ENCODE results near the gene MAGEA1. TPM values are rescaled to one million over a fixed set of nuclear protein-coding genes. Genes with fewer than 3 reads are reported as not detected.

MAGEA1 gene
- total RNA-seq, 1 donor from 2014 or later = not detected

DNA sequence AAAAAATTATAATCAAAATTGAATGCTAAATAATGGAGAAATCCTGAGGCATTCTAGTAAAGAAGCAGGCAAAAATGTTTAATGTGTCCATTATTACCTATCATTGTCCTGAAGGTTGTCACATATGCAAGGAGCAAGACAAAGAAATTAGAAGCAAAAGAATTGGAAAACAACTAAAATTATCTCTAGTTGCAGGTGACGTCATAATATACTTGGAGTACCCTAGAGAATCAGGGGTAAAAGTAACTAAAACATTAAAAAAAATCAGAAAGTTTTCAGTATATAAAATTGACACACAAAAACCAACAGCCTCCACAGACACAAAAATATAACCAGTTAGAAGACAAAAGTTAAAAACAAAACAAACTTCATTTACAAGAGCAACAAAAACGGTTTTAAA is 21.4 kb downstream of the MAGEA1 start:
- H3K9me3 Mint-ChIP-seq = no peaks in the 10 kb centered on the region
- no peaks in the 10 kb centered on the region for H3K4me1 Mint-ChIP-seq
- H3K27me3 Mint-ChIP-seq = peaks cover 8% of the 10 kb centered on the region
- POLR2A ChIA-PET = no interaction called here
- ATAC-seq (ENCODE audit: low read depth) = no peak
- no peak overlapping the region for H3K27ac Mint-ChIP-seq
- H3K36me3 Mint-ChIP-seq (ENCODE audit: low read depth) = no peaks in the 10 kb centered on the region
- CTCF ChIA-PET = no interaction called here
- TF ChIP-seq, protein P1, sequence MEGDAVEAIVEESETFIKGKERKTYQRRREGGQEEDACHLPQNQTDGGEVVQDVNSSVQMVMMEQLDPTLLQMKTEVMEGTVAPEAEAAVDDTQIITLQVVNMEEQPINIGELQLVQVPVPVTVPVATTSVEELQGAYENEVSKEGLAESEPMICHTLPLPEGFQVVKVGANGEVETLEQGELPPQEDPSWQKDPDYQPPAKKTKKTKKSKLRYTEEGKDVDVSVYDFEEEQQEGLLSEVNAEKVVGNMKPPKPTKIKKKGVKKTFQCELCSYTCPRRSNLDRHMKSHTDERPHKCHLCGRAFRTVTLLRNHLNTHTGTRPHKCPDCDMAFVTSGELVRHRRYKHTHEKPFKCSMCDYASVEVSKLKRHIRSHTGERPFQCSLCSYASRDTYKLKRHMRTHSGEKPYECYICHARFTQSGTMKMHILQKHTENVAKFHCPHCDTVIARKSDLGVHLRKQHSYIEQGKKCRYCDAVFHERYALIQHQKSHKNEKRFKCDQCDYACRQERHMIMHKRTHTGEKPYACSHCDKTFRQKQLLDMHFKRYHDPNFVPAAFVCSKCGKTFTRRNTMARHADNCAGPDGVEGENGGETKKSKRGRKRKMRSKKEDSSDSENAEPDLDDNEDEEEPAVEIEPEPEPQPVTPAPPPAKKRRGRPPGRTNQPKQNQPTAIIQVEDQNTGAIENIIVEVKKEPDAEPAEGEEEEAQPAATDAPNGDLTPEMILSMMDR (IDR thresholded peaks at IDR 0.05) = no peak
- H3K4me3 Mint-ChIP-seq = no peak overlapping the region
- intact Hi-C loops (cut with micrococcal nuclease) = no loop called here
- DNase-seq = no peak

DNA sequence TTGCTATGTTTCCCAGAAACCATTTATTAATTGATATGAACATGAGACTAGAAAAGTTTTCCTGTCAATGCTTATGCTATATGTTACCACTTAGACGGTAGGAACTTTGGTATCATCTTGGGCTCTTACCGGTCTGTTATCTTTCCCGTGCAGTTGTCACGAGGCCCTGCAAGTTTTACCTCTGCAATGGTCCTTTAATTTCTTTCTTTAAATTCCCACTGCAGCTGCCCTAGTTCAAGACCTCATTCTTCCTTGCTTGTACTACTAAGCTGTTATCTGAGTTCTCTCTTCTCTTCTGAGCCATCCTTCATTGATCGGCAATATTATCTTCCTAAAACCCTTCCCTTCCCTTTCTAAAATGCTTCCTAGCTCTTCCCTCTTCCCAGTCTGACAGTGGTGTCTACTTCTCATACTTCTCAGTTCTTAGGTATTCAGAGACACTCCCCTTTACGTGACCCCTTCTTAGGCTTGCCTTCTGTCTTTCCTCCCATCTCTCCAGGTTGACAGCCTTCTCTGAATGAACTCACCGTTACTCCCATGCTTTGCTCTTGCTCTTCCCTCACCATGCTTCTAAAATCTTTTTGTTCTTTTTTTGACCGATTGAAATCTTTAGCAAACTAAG is 27.5 kb downstream of the MAGEA1 start:
- ChIA-PET CTCF (no interaction called here), POLR2A (no interaction called here)
- no peaks in the 10 kb centered on the region for H3K4me1 Mint-ChIP-seq
- TF ChIP-seq, protein P1 (IDR thresholded peaks at IDR 0.05) = no peak
- H3K27me3 Mint-ChIP-seq = peaks cover 15% of the 10 kb centered on the region
- peaks cover 6% of the 10 kb centered on the region for H3K9me3 Mint-ChIP-seq
- DNase-seq (no peak), ATAC-seq (ENCODE audit: low read depth) (no peak)
- no peak overlapping the region for H3K27ac Mint-ChIP-seq
- intact Hi-C loops (cut with micrococcal nuclease) = no loop called here
- no peak overlapping the region for H3K4me3 Mint-ChIP-seq
- H3K36me3 Mint-ChIP-seq (ENCODE audit: low read depth) = no peaks in the 10 kb centered on the region

DNA sequence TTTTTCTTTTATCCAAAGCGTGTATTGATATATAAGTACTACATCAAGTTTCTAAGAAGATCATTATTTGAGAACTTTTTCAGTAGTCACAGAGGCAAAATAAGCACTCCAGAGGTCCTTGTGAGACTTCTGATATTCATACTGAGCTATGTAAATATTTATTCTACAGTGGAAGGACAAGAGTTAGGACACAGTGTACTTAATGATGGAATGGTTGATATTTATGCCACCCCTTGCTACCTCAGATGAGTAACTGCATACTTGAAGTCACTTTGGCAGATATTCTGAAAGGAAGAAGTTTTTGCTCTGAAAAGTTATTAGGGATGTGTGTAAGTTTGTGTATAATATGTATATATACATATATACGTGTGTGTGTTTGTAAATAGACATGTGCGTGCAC is 30.3 kb downstream of the MAGEA1 start:
- Mint-ChIP-seq H3K36me3 (ENCODE audit: low read depth) (no peaks in the 10 kb centered on the region), H3K27me3 (peaks cover 11% of the 10 kb centered on the region), H3K9me3 (peaks cover 6% of the 10 kb centered on the region), H3K4me1 (no peaks in the 10 kb centered on the region), H3K4me3 (no peak overlapping the region), H3K27ac (no peak overlapping the region)
- POLR2A ChIA-PET = no interaction called here
- intact Hi-C loops (cut with micrococcal nuclease) = no loop called here
- DNase-seq = no peak
- TF ChIP-seq, protein P1 (IDR thresholded peaks at IDR 0.05) = no peak
- CTCF ChIA-PET = no interaction called here
- ATAC-seq (ENCODE audit: low read depth) = no peak

DNA sequence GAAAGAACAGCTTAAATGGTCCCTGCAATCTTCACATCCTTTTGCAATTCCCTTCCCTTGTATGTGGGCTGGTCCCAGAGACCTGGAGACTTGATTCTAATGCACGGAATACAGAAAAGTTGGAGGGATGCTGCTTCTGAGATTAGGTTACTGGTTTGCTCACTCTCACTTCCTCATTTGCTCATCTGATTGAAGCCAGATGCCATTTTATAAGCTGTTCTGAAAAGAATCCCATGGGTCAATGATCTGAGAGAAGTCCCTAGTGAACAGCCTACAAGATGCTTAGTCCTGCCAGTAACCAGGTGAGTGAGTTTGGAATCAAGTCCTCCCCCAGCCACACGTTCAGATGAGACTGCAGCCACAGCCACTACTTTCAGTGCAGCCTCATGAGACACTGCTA is 35.9 kb downstream of the MAGEA1 start:
- TF ChIP-seq, protein P1 (IDR thresholded peaks at IDR 0.05) = no peak

DNA sequence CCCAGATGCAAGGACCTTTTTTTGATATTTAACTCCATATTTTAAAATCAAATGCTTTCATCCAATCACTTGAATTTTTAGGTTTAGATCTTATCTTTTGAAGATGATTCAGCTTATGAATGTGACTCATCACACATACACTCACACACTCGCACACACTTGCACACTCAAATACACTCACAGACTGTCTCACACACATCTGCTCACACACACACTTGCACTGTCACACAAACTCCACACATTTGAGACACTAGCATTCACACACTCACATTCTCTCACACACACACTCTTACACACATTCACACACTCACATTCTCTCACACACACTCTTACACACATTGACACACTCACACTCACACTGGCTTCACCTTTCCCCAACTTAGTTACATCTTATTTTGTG is 37.8 kb downstream of the MAGEA1 start:
- intact Hi-C loops (cut with micrococcal nuclease) = no loop called here
- peaks cover 6% of the 10 kb centered on the region for H3K4me1 Mint-ChIP-seq
- TF ChIP-seq, protein P1 (IDR thresholded peaks at IDR 0.05) = no peak
- ChIA-PET POLR2A (no interaction called here), CTCF (no interaction called here)
- DNase-seq = no peak
- H3K36me3 Mint-ChIP-seq (ENCODE audit: low read depth) = no peaks in the 10 kb centered on the region
- H3K9me3 Mint-ChIP-seq = no peaks in the 10 kb centered on the region
- no peak overlapping the region for H3K4me3 Mint-ChIP-seq
- ATAC-seq (ENCODE audit: low read depth) = no peak
- H3K27ac Mint-ChIP-seq = no peak overlapping the region
- H3K27me3 Mint-ChIP-seq = peaks cover 4% of the 10 kb centered on the region

More for the DNA sequence above, 35.9 kb downstream of the MAGEA1 start:
- Mint-ChIP-seq H3K27me3 (peaks cover 8% of the 10 kb centered on the region), H3K9me3 (peaks cover 6% of the 10 kb centered on the region), H3K4me1 (peaks cover 6% of the 10 kb centered on the region), H3K36me3 (ENCODE audit: low read depth) (no peaks in the 10 kb centered on the region), H3K27ac (no peak overlapping the region), H3K4me3 (no peak overlapping the region)
- ATAC-seq (ENCODE audit: low read depth) = peak; percentile 57
- no peak for DNase-seq
- ChIA-PET CTCF (no interaction called here), POLR2A (no interaction called here)
- intact Hi-C loops (cut with micrococcal nuclease) = no loop called here

Measured in activated B cell treated with CpG ODN at 0.5 μM for 24 hours (primary cell).